HG03521 (cell line): ENCODE measurements around the gene IRF9.

Experiments used
- ATAC-seq: cut with Tn5 transposase; IDR thresholded peaks from one replicate; pipeline ENCODE4 v1.9.1; 2021; ENCODE audit warnings: mild to moderate bottlenecking, moderate library complexity; ENCODE audit not compliant: unreplicated experiment

IRF9 gene

DNA sequence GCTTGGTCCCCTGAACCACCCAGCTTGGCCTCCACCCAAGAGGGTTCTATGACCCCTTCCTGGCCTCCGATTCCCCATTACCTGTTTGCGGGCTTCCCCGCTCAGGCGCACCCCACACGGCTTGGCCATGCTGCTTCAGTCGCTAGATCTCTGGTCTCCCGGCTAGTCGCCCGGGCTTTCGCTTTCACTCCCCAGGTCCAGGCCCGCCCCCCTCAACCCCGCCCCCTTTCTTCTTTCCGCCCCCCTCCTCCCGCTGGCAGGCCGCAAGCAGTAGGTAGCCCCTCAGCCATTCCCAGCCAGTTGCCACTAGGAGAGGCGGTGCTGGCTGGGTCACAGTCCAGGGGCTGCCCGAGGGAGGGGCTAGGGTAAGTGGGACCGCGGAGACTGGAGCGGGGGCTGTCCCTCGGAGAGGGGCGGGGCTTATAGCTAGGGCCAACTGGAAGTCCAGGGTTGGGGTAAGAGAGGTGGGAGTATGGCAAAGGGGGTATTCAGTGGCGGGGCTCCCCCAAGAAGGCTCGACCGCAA, 14.6 kb upstream of the IRF9 start, which contains the start of gene PSME2:
Gene PSME2 (minus strand): TSS at position 158 of the 525 bp plus-strand sequence. CDS start 29 bp downstream, at position 129.
- ATAC-seq = peak; percentile 58

- peak; percentile 79 for ATAC-seq
Observed at GRCh38 chr14:24146978-24147760, 13.9 kb upstream of the IRF9 start, which contains the start of gene RNF31. RNF31 (plus strand) TSS chr14:24147498; CDS start chr14:24147699, 201 bp downstream.

GRCh38 chr14:24147761-24148428, 13.2 kb upstream of the IRF9 start:
- no peak for ATAC-seq

DNA sequence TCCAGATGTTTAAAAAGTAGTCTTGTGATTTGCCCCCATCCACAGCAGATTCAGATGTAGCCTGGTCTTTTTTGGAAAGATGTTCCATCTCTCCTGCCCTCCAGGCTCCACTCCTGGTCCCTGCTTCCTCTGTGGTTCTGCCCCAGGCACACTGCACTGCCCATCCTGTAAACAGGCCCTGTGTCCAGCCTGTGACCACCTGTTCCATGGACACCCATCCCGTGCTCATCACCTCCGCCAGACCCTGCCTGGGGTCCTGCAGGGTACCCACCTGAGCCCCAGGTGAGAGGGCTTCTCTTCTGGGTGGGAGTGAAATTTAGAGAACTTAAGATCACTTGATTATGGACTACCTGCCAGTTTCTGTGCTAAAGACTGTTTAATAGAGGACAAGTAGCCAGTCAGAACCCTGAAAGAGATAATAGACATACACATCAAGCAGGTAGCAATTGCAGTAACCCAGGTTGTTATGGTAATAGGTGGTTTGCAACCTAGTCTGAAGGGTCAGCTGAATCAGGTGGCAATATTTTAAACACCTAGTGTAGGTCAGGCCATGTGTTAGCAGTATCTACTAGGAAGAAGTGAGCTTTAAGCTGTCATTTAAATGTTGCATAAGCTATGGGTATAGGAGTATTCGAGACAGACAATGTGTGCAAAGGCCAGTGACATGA, 11.6 kb upstream of the IRF9 start:
- no peak for ATAC-seq

DNA sequence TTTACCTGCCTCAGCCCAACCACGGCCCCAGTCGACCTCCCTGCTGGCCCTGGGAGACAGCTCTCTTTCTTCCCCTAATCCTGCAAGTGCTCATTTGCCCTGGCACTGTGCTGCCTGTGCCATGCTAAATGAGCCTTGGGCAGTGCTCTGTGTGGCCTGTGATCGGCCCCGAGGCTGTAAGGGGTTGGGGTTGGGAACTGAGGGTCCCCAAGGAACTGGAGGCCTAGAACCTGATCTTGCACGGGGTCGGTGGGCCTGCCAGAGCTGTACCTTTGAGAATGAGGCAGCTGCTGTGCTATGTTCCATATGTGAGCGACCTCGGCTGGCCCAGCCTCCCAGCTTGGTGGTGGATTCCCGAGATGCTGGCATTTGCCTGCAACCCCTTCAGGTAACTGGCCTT, 11.0 kb upstream of the IRF9 start:
- no peak for ATAC-seq

- ATAC-seq = no peak
Observed at GRCh38 chr14:24150567-24150966, 10.5 kb upstream of the IRF9 start.

DNA sequence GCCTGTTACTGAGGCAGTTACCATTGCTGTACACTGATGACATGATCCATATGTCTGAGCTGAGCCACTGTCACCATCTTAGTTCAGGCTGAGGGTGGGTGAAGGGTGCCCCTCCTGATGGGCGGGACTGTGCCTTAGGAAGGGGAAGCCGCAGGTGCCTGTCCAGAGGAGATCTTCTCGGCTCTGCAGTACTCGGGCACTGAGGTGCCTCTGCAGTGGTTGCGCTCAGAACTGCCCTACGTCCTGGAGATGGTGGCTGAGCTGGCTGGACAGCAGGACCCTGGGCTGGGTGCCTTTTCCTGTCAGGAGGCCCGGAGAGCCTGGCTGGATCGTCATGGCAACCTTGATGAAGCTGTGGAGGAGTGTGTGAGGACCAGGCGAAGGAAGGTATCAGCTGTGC, 10.1 kb upstream of the IRF9 start:
- no peak for ATAC-seq

- no peak for ATAC-seq
Observed at GRCh38 chr14:24151404-24152080, 9.5 kb upstream of the IRF9 start.

- no peak for ATAC-seq
Observed at GRCh38 chr14:24155100-24155499, 6.0 kb upstream of the IRF9 start.

GRCh38 chr14:24156840-24157239, 4.2 kb upstream of the IRF9 start:
- no peak for ATAC-seq

- no peak for ATAC-seq
Observed at GRCh38 chr14:24157331-24157730, 3.7 kb upstream of the IRF9 start.

DNA sequence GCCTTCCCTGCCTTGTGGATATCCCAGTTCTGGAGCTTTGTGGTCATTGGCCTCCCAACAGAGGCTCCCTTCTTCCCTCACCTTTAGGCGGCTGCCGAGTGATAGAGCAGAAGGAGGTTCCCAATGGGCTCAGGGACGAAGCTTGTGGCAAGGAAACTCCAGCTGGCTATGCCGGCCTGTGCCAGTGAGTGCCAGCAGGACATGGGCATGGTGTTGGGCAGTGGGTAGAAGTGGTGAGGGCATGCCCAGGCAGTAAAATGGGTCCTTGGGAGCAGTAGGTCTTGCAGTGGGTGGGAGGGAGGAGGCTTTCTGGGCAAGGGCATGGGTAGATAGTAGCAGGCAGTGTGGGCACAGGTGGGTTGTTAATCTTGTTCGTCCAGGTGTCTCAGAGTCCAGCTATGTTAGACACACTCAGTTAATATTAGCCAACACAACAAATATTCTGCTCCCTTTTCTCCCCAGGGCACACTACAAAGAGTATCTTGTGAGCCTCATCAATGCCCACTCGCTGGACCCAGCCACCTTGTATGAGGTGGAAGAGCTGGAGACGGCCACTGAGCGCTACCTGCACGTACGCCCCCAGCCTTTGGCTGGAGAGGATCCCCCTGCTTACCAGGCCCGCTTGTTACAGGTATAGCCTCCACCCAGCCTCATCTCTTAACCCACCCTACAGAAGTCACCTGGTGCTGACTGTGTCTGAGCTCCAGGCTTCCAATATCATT, 1.1 kb upstream of the IRF9 start:
- ATAC-seq = no peak

- ATAC-seq = no peak
Observed at GRCh38 chr14:24160499-24160849, 591 bp upstream of the IRF9 start.

GRCh38 chr14:24162093-24162492, 1.0 kb downstream of the IRF9 start:
- ATAC-seq = no peak

- ATAC-seq = no peak
Observed at GRCh38 chr14:24164518-24164991, 3.5 kb downstream of the IRF9 start.

- no peak for ATAC-seq
Observed at GRCh38 chr14:24165785-24166184, 4.7 kb downstream of the IRF9 start.

- no peak for ATAC-seq
Observed at GRCh38 chr14:24167469-24168114, 6.5 kb downstream of the IRF9 start.

DNA sequence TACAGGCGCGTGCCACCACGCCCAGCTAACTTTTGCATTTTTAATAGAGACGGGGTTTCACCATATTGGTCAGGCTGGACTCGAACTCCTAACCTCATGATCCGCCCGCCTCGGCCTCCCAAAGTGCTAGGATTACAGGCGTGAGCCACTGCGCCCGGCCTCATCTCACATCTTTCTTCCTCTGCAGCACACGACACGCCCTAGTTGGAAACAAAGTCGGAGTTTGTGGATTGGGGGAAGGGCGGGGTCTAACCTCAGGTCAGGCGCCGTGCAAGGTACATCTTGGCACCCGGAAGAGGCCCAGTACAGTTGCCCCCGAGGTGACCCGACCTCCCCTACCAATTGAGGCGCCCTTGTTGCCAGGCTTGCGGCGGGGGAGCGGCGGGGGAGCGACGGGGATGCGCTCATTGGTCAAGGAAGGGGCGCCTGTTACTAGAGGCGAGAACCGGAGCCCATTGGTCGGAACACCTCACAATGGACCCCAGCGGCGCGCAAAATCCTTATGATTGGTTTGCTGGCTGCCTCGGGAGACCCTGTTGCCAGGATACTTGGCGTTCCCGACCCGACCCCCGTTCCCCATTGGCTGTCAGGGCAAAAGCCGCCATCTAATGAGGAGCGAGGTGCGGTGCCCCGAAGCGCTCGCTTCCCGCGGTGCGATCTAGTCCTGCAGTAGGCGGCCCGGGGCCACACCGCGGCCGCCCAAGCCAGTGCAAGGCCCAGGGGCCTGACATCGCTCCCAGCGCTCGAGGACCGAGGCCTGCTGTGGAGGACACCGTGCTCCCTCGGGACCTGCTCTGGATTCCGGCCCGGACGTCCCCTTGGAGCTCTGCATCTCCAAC, 10.6 kb downstream of the IRF9 start, which contains the start of gene REC8:
Gene REC8 (plus strand): TSS at position 659 of the 839 bp plus-strand sequence. CDS start 473 bp downstream, outside the sequence.
- ATAC-seq = peak; percentile 66
